GM21423 (cell line): ENCODE measurements around the gene DCUN1D2.
"Not testable (repeated sequence)": the region's sequence is repeated elsewhere in the genome, so short reads cannot be mapped to it uniquely, and the experiment has no call there.

Source experiments
- ATAC-seq: cut with Tn5 transposase; IDR thresholded peaks from one replicate; pipeline ENCODE4 v1.9.1; 2021; ENCODE audit warnings: mild to moderate bottlenecking, moderate library complexity; ENCODE audit not compliant: unreplicated experiment

DCUN1D2 gene

GRCh38 chr13:113468472-113469201 lies 21.9 kb downstream of the DCUN1D2 start:
- ATAC-seq, result no peak

GRCh38 chr13:113468029-113468428 lies 22.5 kb downstream of the DCUN1D2 start:
- no peak for ATAC-seq

- no peak for ATAC-seq
These were observed 24.1 kb downstream of the DCUN1D2 start for GRCh38 chr13:113466383-113466782.

GRCh38 chr13:113465300-113465699 lies 25.2 kb downstream of the DCUN1D2 start:
- ATAC-seq, result no peak

- ATAC-seq, result no peak
These were observed 26.0 kb downstream of the DCUN1D2 start for GRCh38 chr13:113464476-113464875.

GRCh38 chr13:113461022-113461751 lies 29.3 kb downstream of the DCUN1D2 start:
- ATAC-seq, result no peak

- no peak for ATAC-seq
These were observed 29.9 kb downstream of the DCUN1D2 start for GRCh38 chr13:113460599-113460998.

- ATAC-seq, result no peak
These were observed 30.4 kb downstream of the DCUN1D2 start for GRCh38 chr13:113460064-113460555.

- ATAC-seq, result no peak
These were observed 32.1 kb downstream of the DCUN1D2 start for GRCh38 chr13:113458253-113459065.

- no peak for ATAC-seq
These were observed 33.0 kb downstream of the DCUN1D2 start for GRCh38 chr13:113457510-113457909.

- ATAC-seq, result no peak
These were observed 34.3 kb downstream of the DCUN1D2 start for GRCh38 chr13:113456116-113456702.

GRCh38 chr13:113455384-113455783 lies 35.1 kb downstream of the DCUN1D2 start:
- no peak for ATAC-seq

GRCh38 chr13:113454936-113455335 lies 35.6 kb downstream of the DCUN1D2 start:
- no peak for ATAC-seq

GRCh38 chr13:113452942-113453901 lies 37.3 kb downstream of the DCUN1D2 start, which contains the start of gene ADPRHL1:
Gene ADPRHL1 (minus strand): TSS chr13:113453488. CDS start chr13:113453437, 51 bp downstream.
- no peak for ATAC-seq

- no peak for ATAC-seq
These were observed 38.0 kb downstream of the DCUN1D2 start for GRCh38 chr13:113452466-113452865.

- ATAC-seq, result no peak
These were observed 38.5 kb downstream of the DCUN1D2 start for GRCh38 chr13:113451951-113452421.

GRCh38 chr13:113450861-113451620 lies 39.5 kb downstream of the DCUN1D2 start:
- not testable (repeated sequence) for ATAC-seq

GRCh38 chr13:113450348-113450744 lies 40.2 kb downstream of the DCUN1D2 start:
- ATAC-seq, result not testable (repeated sequence)
